ENCODE measurements around the gene POGLUT2.

Gene POGLUT2

GRCh38 chr13:102817907-102818306 lies 19.1 kb upstream of the POGLUT2 start:
- no peak for DNase-seq (ENCODE audit: extremely low read depth, low read depth)
- TF ChIP-seq, protein P1, sequence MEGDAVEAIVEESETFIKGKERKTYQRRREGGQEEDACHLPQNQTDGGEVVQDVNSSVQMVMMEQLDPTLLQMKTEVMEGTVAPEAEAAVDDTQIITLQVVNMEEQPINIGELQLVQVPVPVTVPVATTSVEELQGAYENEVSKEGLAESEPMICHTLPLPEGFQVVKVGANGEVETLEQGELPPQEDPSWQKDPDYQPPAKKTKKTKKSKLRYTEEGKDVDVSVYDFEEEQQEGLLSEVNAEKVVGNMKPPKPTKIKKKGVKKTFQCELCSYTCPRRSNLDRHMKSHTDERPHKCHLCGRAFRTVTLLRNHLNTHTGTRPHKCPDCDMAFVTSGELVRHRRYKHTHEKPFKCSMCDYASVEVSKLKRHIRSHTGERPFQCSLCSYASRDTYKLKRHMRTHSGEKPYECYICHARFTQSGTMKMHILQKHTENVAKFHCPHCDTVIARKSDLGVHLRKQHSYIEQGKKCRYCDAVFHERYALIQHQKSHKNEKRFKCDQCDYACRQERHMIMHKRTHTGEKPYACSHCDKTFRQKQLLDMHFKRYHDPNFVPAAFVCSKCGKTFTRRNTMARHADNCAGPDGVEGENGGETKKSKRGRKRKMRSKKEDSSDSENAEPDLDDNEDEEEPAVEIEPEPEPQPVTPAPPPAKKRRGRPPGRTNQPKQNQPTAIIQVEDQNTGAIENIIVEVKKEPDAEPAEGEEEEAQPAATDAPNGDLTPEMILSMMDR (IDR thresholded peaks at IDR 0.05; ENCODE audit: low read depth, low read length, missing control alignments) = no peak
- H3K4me3 ChIP-seq (replicated peaks; ENCODE audit: low read depth, low read length) = no peak overlapping the region

DNA sequence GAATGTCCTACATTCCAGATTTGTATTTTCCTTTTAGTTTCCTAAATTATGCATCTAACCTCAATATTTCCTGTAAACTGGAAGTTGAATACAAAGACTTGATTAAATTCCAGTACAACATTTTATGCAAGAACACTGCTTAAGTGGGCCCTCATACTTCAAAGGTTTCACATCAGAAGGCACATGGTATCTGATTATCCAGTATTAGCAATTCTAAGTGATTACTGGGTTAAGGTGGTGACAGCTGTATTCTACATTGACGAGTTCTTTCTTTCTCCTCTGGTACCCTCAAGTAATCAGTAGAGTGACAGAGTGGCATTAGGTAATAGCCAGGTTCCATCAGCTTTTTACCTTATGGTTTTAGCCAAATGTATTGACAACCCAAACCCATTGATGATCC lies 18.5 kb upstream of the POGLUT2 start:
- no peak for DNase-seq (ENCODE audit: extremely low read depth, low read depth)
- H3K4me3 ChIP-seq (replicated peaks; ENCODE audit: low read depth, low read length) = no peak overlapping the region
- TF ChIP-seq, protein P1 (IDR thresholded peaks at IDR 0.05; ENCODE audit: low read depth, low read length, missing control alignments) = no peak

DNA sequence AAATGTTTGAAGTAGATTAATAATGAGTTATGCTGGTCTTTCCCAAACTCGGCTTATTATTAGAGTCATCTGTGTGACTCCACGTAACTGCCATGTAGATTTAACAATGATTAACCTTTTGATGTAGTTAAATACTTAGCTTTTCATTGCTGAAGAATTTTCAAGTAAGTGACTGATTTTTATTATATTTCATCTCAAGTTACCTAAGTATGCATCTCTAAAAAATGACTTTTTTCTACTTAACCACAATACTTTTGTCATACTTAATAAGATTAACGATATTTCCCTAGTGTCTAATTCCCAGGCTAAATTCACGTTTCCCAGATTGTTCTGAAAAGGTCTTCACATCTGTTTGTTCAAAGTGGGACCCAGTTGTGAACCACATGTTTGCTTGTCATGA lies 17.9 kb upstream of the POGLUT2 start:
- no peak overlapping the region for H3K4me3 ChIP-seq (replicated peaks; ENCODE audit: low read depth, low read length)

DNA sequence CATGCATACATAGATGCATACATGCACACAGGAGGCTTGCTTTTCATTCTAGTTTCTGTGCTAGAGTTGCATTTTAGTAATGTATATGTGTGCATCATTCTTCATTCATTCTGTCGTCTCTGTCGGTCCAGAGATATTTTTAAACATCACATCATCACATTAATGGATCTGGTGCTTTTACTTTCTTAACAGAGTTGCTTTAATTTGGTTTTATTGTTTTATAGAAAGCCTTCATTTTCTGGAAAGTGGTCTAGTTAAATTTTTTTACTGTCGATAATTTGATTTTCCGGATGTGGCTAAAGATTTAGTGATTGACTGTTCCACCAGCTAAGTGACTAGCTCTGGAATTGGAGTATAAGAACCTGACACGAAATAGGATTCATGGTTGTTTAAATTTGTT lies 17.0 kb upstream of the POGLUT2 start:
- H3K4me3 ChIP-seq (replicated peaks; ENCODE audit: low read depth, low read length) = no peak overlapping the region
- DNase-seq (ENCODE audit: extremely low read depth, low read depth) = no peak
- TF ChIP-seq, protein P1 (IDR thresholded peaks at IDR 0.05; ENCODE audit: low read depth, low read length, missing control alignments) = no peak

More for the DNA sequence above, 17.9 kb upstream of the POGLUT2 start:
- TF ChIP-seq, protein P1 (IDR thresholded peaks at IDR 0.05; ENCODE audit: low read depth, low read length, missing control alignments) = no peak
- no peak for DNase-seq (ENCODE audit: extremely low read depth, low read depth)

DNA sequence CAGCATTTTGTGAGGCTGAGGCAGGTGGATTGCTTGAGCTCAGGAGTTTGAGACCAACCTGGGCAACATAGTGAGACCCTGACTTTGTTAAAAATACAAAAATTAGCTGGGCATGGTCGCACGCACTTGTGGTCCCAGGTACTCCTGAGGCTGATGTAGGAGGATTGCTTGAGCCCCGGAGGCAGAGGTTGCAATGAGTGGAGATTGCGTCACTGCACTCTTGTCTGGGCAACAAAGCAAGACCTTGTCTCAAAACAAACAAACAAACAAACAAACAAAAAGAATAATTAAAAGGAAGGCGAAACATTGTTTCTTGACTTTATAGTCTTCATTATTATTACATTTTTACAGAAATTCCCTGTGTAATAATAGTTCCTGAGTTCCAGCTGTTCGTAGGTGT lies 16.0 kb upstream of the POGLUT2 start:
- DNase-seq (ENCODE audit: extremely low read depth, low read depth) = no peak
- TF ChIP-seq, protein P1 (IDR thresholded peaks at IDR 0.05; ENCODE audit: low read depth, low read length, missing control alignments) = no peak
- H3K4me3 ChIP-seq (replicated peaks; ENCODE audit: low read depth, low read length) = no peak overlapping the region

DNA sequence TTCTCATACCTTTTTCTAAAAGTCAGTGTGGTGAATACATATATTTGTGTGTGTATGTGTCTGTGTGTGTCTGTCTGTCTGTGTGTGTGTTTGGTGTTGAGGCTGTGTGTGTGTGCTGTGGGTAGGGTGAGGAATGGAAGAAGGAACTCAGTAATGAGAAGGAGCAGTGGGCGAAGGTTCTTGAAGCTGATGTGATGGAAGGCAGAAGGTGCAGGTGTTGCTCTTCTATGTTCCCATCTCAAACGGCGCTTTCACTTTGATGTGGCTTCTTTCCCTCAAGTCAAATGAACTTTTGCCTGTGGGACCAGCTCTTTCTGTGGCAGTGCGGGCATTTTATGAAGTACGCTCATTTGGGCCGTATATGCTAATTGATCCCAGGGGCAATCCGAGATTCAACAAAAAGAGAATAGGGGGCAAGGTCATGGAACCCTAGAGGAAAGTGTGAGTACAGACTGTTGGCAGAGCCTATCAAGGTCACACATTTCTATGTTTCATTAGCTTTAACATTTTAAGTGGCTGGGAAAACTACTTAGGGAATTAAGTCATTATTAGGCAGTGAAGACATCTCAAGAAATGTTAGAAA lies 15.3 kb upstream of the POGLUT2 start:
- DNase-seq (ENCODE audit: extremely low read depth, low read depth) = no peak
- TF ChIP-seq, protein P1 (IDR thresholded peaks at IDR 0.05; ENCODE audit: low read depth, low read length, missing control alignments) = no peak
- H3K4me3 ChIP-seq (replicated peaks; ENCODE audit: low read depth, low read length) = no peak overlapping the region

Measured in HFF-Myc (cell line).